Astrocyte of the spinal cord (primary cell): ENCODE results near the gene NFE2L1.

Source experiments
- DNase-seq: peaks from one replicate; pipeline ENCODE4 v3.0.0; 2011; ENCODE audit warnings: low read depth, low spot score
- H3K4me3 ChIP-seq: 2 replicates; pipeline ENCODE4 v1.5.1; 2011; ENCODE audit warnings: low read depth, mild to moderate bottlenecking, low read length, moderate library complexity
- CTCF ChIP-seq: IDR thresholded peaks from 2 replicates; pipeline ENCODE4 v1.5.1; 2012; ENCODE audit warnings: low read depth, mild to moderate bottlenecking, low read length, inconsistent platforms
- in situ Hi-C: cut with HindIII; loops from 2 replicates; pipeline ENCODE4 v1.10.0; 2017; ENCODE audit warnings: low sequenced_read_pairs

The NFE2L1 gene

GRCh38 chr17:48047113-48047740, 932 bp upstream of the NFE2L1 start:
- in situ Hi-C loops = no loop called here
- DNase-seq = no peak

GRCh38 chr17:48048384-48049126, 396 bp downstream of the NFE2L1 start:
- H3K4me3 ChIP-seq = peak overlapping the region; percentile 81
- in situ Hi-C loops = no loop called here
- TF ChIP-seq CTCF = no peak
- peak; percentile 93 for DNase-seq

More at GRCh38 chr17:48047113-48047740, 932 bp upstream of the NFE2L1 start:
- peak overlapping the region; percentile 84 for H3K4me3 ChIP-seq
- no peak for TF ChIP-seq CTCF

GRCh38 chr17:48051283-48051682, 3.1 kb downstream of the NFE2L1 start:
- peak overlapping the region; percentile 22 for H3K4me3 ChIP-seq
- no peak for DNase-seq
- in situ Hi-C loops = no loop called here
- no peak for TF ChIP-seq CTCF

GRCh38 chr17:48051706-48052486, 3.7 kb downstream of the NFE2L1 start:
- H3K4me3 ChIP-seq = peak overlapping the region; percentile 31
- in situ Hi-C loops = no loop called here
- peak; percentile 96 for DNase-seq
- TF ChIP-seq CTCF = no peak

GRCh38 chr17:48052956-48053757, 5.0 kb downstream of the NFE2L1 start:
- in situ Hi-C loops = no loop called here
- H3K4me3 ChIP-seq = peak overlapping the region; percentile 31
- DNase-seq = peak; percentile 45
- TF ChIP-seq CTCF = no peak

- TF ChIP-seq CTCF = no peak
- DNase-seq = no peak
- in situ Hi-C loops = no loop called here
- no peak overlapping the region for H3K4me3 ChIP-seq
Observed at GRCh38 chr17:48053758-48054237, 5.6 kb downstream of the NFE2L1 start.
